Mesothelial cell of epicardium (in vitro differentiated cells): ENCODE results near the gene KCNJ10. TPM values are rescaled to one million over a fixed set of nuclear protein-coding genes. Genes with fewer than 3 reads are reported as not detected.

Source experiments
- DNase-seq, 2 experiments: peaks; one replicate each; pipeline ENCODE4 v3.0.0; 2021; ENCODE audit warnings: low spot score in 2 of 2; ENCODE audit not compliant: unreplicated experiment in 2 of 2
- H3K27ac Mint-ChIP-seq: 2 replicates; pipeline ENCODE4 v1.8.0; 2021; ENCODE audit warnings: mixed read lengths
- H3K27me3 Mint-ChIP-seq: 2 replicates; pipeline ENCODE4 v1.8.0; 2021; ENCODE audit warnings: low read depth, mixed read lengths
- H3K36me3 Mint-ChIP-seq: 2 replicates; pipeline ENCODE4 v1.8.0; 2021; ENCODE audit warnings: mixed read lengths
- H3K4me1 Mint-ChIP-seq: 2 replicates; pipeline ENCODE4 v1.8.0; 2021; ENCODE audit warnings: mixed read lengths
- H3K4me3 Mint-ChIP-seq: 2 replicates; pipeline ENCODE4 v1.8.0; 2021; ENCODE audit warnings: mild to moderate bottlenecking, moderate library complexity, mixed read lengths
- H3K9me3 Mint-ChIP-seq: 2 replicates; pipeline ENCODE4 v1.8.0; 2021; ENCODE audit warnings: mixed read lengths
- CTCF ChIP-seq: fragments of 200-600 bp; sonication (generic); IDR thresholded peaks from one replicate; pipeline ENCODE4 v1.5.0; 2021; ENCODE audit warnings: antibody characterized with exemption; ENCODE audit not compliant: unreplicated experiment
- total RNA-seq: library from RNA; stranded (reverse); gene quantifications from 3 replicates; pipeline ENCODE4 v1.2.1, GENCODE V29; 2021

Gene KCNJ10
- total RNA-seq, 1 donor from 2014 or later: 0.27 TPM

DNA sequence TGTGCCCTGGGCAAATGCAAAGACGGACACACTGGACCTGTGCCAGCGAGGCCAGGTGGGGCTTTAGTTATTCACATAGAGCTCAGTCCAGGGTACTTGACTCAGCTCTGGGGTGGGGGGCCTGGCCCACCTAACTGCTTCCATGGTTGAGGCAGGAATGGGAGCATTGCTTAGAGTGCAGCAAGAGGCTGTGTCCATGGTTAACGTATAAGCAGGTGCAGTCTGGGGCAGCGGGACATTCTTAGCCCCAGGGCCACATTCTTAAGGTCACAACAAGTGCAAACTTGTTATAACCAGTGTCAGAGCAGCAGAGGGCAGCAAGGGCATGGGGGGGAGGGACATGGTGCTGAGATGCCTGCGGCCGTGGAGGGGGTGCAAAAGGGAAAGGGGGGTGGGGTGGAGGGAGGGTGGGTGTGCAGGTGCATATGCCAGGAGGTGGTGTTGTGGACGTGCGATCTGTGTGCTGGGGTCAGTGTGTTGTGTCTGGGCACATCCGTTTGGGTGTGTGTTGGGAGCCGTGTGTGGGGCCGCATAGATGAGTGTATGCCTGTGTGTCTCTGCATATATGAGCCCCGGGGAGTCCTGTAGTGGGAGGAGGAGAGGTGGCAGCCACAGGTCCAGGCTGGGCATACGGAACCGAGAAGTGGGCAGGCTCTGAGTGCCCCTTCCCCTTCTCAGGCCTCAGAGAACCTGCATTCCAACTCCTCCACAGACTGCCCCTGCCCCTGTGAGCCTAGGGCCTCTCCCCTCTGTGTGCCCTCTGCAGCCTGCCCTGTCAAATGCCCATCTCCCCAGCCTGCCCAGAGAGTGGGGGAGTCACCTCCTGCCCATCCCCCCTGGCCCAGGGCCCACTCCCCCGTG, 8.4 kb downstream of the KCNJ10 start:
- TF ChIP-seq CTCF: no peak
- Mint-ChIP-seq H3K27me3 (peaks cover 7% of the 10 kb centered on the region), H3K9me3 (no peaks in the 10 kb centered on the region), H3K36me3 (no peaks in the 10 kb centered on the region), H3K4me1 (peaks cover 9% of the 10 kb centered on the region), H3K27ac (no peak overlapping the region), H3K4me3 (no peak overlapping the region)
- DNase-seq: no peak

DNA sequence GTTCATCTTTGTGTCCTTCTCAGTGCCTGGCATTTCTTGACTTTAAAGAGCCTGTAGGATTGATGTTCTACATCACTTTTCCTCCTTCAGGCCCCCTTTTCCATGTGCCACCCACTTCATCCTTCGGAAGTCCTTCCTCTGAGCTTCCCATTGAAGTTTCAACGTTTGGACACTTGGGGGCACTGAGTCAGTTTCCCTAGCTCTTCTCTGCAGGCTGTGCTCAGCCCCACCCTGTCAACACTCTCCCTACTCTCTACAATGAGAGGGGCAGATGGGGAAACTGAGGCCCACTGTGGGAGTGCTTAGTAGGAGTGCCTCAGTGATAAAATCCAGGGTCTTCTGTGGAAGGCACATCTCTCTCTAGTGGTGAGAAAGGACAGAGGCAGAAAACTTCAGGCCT, 11.9 kb downstream of the KCNJ10 start:
- Mint-ChIP-seq H3K27me3 (peaks cover 20% of the 10 kb centered on the region), H3K4me3 (no peak overlapping the region), H3K4me1 (peaks cover 13% of the 10 kb centered on the region), H3K9me3 (no peaks in the 10 kb centered on the region), H3K36me3 (no peaks in the 10 kb centered on the region), H3K27ac (no peak overlapping the region)
- no peak for DNase-seq
- no peak for TF ChIP-seq CTCF

DNA sequence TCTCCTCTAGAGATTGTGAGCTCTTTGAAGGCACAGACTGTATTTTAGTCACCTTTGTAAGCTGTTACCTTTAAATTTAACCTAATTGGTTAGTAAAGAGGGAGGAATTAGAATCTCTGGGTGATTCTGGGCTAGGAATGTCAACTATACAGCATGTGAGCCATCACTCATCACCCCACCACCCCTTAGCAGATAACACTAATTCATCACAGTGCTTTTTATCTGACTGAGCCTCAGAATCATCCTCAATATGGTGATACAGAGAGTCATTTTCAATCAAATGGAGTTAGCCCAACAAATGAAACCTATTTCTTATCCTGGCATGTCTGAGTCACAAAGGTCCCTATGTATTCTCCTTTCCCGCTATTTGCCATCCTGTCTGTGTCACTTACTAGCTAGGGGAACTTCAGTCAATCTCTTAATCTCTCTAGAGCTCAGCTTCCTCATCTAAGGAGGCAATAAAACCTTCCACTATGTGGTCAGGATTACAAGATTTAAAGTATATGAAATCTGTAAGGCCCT, 13.3 kb downstream of the KCNJ10 start:
- H3K36me3 Mint-ChIP-seq: no peaks in the 10 kb centered on the region
- H3K4me3 Mint-ChIP-seq: no peak overlapping the region
- no peaks in the 10 kb centered on the region for H3K9me3 Mint-ChIP-seq
- peaks cover 11% of the 10 kb centered on the region for H3K4me1 Mint-ChIP-seq
- H3K27ac Mint-ChIP-seq: no peak overlapping the region
- no peak for DNase-seq
- H3K27me3 Mint-ChIP-seq: peaks cover 31% of the 10 kb centered on the region
- no peak for TF ChIP-seq CTCF

DNA sequence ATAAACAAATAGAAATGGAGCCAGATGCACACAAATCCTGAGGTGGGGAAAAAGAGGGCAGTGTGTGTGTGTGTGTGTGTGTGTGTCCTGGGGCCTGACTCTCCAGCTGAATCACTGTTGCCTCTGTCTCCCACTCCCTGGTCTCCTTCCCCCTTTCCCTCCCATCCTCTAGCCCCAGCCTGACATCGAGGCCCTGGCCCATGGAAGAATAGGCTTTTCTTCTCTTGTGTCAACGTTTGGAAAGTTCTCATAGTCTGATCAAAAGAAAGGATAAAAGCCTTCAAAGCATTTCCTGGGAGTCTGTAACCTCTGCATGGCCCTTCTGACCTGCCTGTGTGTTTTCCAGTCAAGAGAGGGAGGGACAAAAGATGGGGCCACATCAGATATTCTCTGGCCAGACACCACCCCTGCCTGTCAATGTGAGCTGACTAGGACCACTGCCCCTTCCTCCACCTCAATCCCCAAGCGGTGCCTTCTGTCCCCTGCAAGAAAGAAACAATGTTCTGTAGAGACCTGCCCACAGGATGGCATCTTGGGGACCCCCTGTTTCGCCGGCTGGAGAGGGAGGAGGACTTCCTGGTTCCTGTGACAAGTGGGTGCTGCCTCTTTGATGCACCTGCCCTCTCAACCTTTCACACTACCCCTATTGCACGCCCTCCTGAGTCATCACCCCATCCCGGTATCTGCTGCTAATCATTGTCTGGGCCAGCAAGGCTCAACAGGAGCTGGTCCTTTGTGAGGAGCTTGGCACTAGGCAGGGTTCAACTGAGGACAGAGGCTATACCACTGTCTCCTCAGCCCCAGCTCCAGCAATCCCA, 16.2 kb downstream of the KCNJ10 start:
- H3K4me3 Mint-ChIP-seq: no peak overlapping the region
- no peak for DNase-seq
- peaks cover 42% of the 10 kb centered on the region for H3K27me3 Mint-ChIP-seq
- H3K27ac Mint-ChIP-seq: no peak overlapping the region
- H3K36me3 Mint-ChIP-seq: no peaks in the 10 kb centered on the region
- H3K9me3 Mint-ChIP-seq: no peaks in the 10 kb centered on the region
- peaks cover 5% of the 10 kb centered on the region for H3K4me1 Mint-ChIP-seq
- TF ChIP-seq CTCF: no peak

- H3K27me3 Mint-ChIP-seq: peaks cover 45% of the 10 kb centered on the region
- no peak for TF ChIP-seq CTCF
Measured at GRCh38 chr1:160052936-160053335, 17.0 kb downstream of the KCNJ10 start.

More at GRCh38 chr1:160052936-160053335, 17.0 kb downstream of the KCNJ10 start:
- Mint-ChIP-seq H3K27ac (no peak overlapping the region), H3K36me3 (no peaks in the 10 kb centered on the region), H3K4me3 (no peak overlapping the region), H3K4me1 (peaks cover 8% of the 10 kb centered on the region), H3K9me3 (no peaks in the 10 kb centered on the region)
- DNase-seq: no peak
